ENCODE data around the gene VIPR1. TPM values are rescaled to one million over a fixed set of nuclear protein-coding genes. Genes with fewer than 3 reads are reported as not detected.

VIPR1 gene
- total and polyA plus RNA-seq, 2 donors (not counting 1 experiment from before 2014, with no cell fraction given), result 0.79 to 5.8 TPM

GRCh38 chr3:42495393-42495792 is 7.0 kb upstream of the VIPR1 start:
- POLR2A ChIA-PET, result no interaction called here

More at GRCh38 chr3:42495393-42495792, 7.0 kb upstream of the VIPR1 start:
- H3K4me3 ChIP-seq (ENCODE audit: control extremely low read depth in 1 of 5, extremely low read depth in 1 of 5, insufficient read depth in 1 of 5, low read depth in 2 of 5, low read length in 4 of 5), result no peak overlapping the region
- H2AFZ ChIP-seq (ENCODE audit: insufficient read depth, low read depth, low read length, poor library complexity, severe bottlenecking), result no peak overlapping the region
- no peaks in the 10 kb centered on the region for H3K9me3 Mint-ChIP-seq (ENCODE audit: insufficient read depth)
- H3K36me3 ChIP-seq (replicated peaks in 1 of 2; ENCODE audit: control extremely low read depth in 1 of 2, control insufficient read depth in 1 of 2, extremely low read depth in 1 of 2, insufficient read depth in 2 of 2, low read length in 1 of 2), result no peaks in the 10 kb centered on the region
- peaks cover 29% of the 10 kb centered on the region for H3K4me1 Mint-ChIP-seq
- H3K27ac Mint-ChIP-seq, result no peak overlapping the region
- no peak overlapping the region for H3K4me3 Mint-ChIP-seq
- no peaks in the 10 kb centered on the region for H3K9me3 ChIP-seq (ENCODE audit: control extremely low read depth in 1 of 3, control insufficient read depth in 2 of 3, insufficient read depth in 1 of 3, low read length in 2 of 3)
- H3K4me2 ChIP-seq (replicated peaks; ENCODE audit: low read depth, low read length, poor library complexity, severe bottlenecking), result no peak overlapping the region
- intact Hi-C loops (cut with micrococcal nuclease), result no loop called here
- H3K27me3 ChIP-seq (replicated peaks in 1 of 4; ENCODE audit: control extremely low read depth in 1 of 4, control insufficient read depth in 3 of 4, insufficient read depth in 4 of 4, low read length in 3 of 4), result peaks cover 0 to 21% (median 6%) of the 10 kb centered on the region in 4 experiments
- CTCF ChIA-PET, result no interaction called here
- no peak for DNase-seq
- no peak for ATAC-seq (ENCODE audit: low read depth)
- no peak for TF ChIP-seq EZH2 (IDR thresholded peaks at IDR 0.05; ENCODE audit: borderline replicate concordance, insufficient read depth, low read depth, low read length, poor library complexity, severe bottlenecking)
- no peak for TF ChIP-seq CTCF (IDR thresholded peaks at IDR 0.05)
- no peaks in the 10 kb centered on the region for H3K79me2 ChIP-seq (ENCODE audit: control insufficient read depth, insufficient read depth, low read length)
- peaks cover 23 to 31% of the 10 kb centered on the region in 2 donors for H3K4me1 ChIP-seq (ENCODE audit: control insufficient read depth in 2 of 2, insufficient read depth in 2 of 2, low read length in 2 of 2)
- H3K27me3 Mint-ChIP-seq, result peaks cover 25% of the 10 kb centered on the region
- no peaks in the 10 kb centered on the region for H4K20me1 ChIP-seq (ENCODE audit: control insufficient read depth, insufficient read depth, low read length, poor library complexity, severe bottlenecking)
- H3K27ac ChIP-seq (ENCODE audit: low read length in 2 of 2), result no peak overlapping the region
- H3K9ac ChIP-seq (ENCODE audit: low read length), result no peak overlapping the region
